ENCODE data around the gene REV3L. TPM values are rescaled to one million over a fixed set of nuclear protein-coding genes. Genes with fewer than 3 reads are reported as not detected.

Gene REV3L
- polyA plus RNA-seq, 2 of the 4 experiments (the other 2 are of a cell fraction), result 4.1 to 12.4 TPM

GRCh38 chr6:111254004-111254778, 228.8 kb downstream of the REV3L start:
- DNase-seq (ENCODE audit: low read depth in 1 of 2, low spot score in 1 of 2) (no peak), ATAC-seq (no peak), FAIRE-seq (no peak)
- Histone ChIP-seq H3K9me3 (no peaks in the 10 kb centered on the region), H3K4me2 (no peak overlapping the region), H3K27ac (no peak overlapping the region; a peak in 1 of 6 replicates), H3K4me3 (no peak overlapping the region), H3K4me1 (peaks cover 24% of the 10 kb centered on the region)
- POLR2A ChIA-PET, result no interaction called here
- CTCF ChIA-PET, result no interaction called here
- TF ChIP-seq MAFK (IDR thresholded peaks at IDR 0.05; ENCODE audit: partially characterized antibody) (peak; percentile 27), FOXS1 (CRISPR knock-in tag; IDR thresholded peaks at IDR 0.05) (no peak), RFX5 (IDR thresholded peaks at IDR 0.05) (no peak), RARB (CRISPR knock-in tag; IDR thresholded peaks at IDR 0.05) (no peak), ZFP36 (IDR thresholded peaks at IDR 0.05; ENCODE audit: borderline replicate concordance, partially characterized antibody) (no peak)
- WGBS (ENCODE audit: missing lambda C conversion rate), result 85% methylated on average over 9 of the region's 9 CpGs

- Histone ChIP-seq H3K4me2 (no peak overlapping the region), H3K27ac (no peak overlapping the region), H3K9me3 (no peaks in the 10 kb centered on the region), H3K4me3 (no peak overlapping the region), H3K4me1 (peaks cover 21% of the 10 kb centered on the region)
- ChIA-PET POLR2A (no interaction called here), CTCF (interaction anchor here (1.2 kb wide), 1 partner anchor 195 kb away, joined by 4 read pairs; no protein-coding TSS in a partner anchor)
- DNase-seq (ENCODE audit: low read depth in 1 of 2, low spot score in 1 of 2) (no peak), ATAC-seq (no peak), FAIRE-seq (no peak)
- no peak for TF ChIP-seq NPAS2 (CRISPR knock-in tag; IDR thresholded peaks at IDR 0.05; ENCODE audit: borderline replicate concordance)
- no peak for TF ChIP-seq HES2 (IDR thresholded peaks at IDR 0.05)
- no peak for TF ChIP-seq CBX8 (IDR thresholded peaks at IDR 0.05)
- no peak for TF ChIP-seq ZC3H11A (IDR thresholded peaks at IDR 0.05)
- no peak for TF ChIP-seq USF2 (IDR thresholded peaks at IDR 0.05)
- no peak for TF ChIP-seq ATOH8 (CRISPR knock-in tag; IDR thresholded peaks at IDR 0.05; ENCODE audit: low read depth)
- TF ChIP-seq, protein P1, sequence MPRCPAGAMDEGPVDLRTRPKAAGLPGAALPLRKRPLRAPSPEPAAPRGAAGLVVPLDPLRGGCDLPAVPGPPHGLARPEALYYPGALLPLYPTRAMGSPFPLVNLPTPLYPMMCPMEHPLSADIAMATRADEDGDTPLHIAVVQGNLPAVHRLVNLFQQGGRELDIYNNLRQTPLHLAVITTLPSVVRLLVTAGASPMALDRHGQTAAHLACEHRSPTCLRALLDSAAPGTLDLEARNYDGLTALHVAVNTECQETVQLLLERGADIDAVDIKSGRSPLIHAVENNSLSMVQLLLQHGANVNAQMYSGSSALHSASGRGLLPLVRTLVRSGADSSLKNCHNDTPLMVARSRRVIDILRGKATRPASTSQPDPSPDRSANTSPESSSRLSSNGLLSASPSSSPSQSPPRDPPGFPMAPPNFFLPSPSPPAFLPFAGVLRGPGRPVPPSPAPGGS (IDR thresholded peaks at IDR 0.05), result no peak
- TF ChIP-seq EHF (CRISPR knock-in tag; IDR thresholded peaks at IDR 0.05), result no peak
- TF ChIP-seq MAX (IDR thresholded peaks at IDR 0.05), result no peak
- no peak for TF ChIP-seq CTCF (IDR thresholded peaks at IDR 0.05)
- TF ChIP-seq EHMT2 (IDR thresholded peaks at IDR 0.05; ENCODE audit: low read depth), result no peak
- TF ChIP-seq, protein P2, sequence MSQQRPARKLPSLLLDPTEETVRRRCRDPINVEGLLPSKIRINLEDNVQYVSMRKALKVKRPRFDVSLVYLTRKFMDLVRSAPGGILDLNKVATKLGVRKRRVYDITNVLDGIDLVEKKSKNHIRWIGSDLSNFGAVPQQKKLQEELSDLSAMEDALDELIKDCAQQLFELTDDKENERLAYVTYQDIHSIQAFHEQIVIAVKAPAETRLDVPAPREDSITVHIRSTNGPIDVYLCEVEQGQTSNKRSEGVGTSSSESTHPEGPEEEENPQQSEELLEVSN (IDR thresholded peaks at IDR 0.05; ENCODE audit: borderline replicate concordance, low read depth), result no peak
- TF ChIP-seq ZSCAN20 (CRISPR knock-in tag; IDR thresholded peaks at IDR 0.05), result no peak
- WGBS (ENCODE audit: missing lambda C conversion rate), result 65% methylated on average over 3 of the region's 3 CpGs
Measured at GRCh38 chr6:111252726-111253125, 230.3 kb downstream of the REV3L start.

Measured in A549 (cell line).